Measurements from ENCODE around the gene EEPD1. TPM values are rescaled to one million over a fixed set of nuclear protein-coding genes. Genes with fewer than 3 reads are reported as not detected.

Gene EEPD1
- total and polyA plus RNA-seq, 12 donors = 6.0 to 29.0 (median 9.4) TPM

DNA sequence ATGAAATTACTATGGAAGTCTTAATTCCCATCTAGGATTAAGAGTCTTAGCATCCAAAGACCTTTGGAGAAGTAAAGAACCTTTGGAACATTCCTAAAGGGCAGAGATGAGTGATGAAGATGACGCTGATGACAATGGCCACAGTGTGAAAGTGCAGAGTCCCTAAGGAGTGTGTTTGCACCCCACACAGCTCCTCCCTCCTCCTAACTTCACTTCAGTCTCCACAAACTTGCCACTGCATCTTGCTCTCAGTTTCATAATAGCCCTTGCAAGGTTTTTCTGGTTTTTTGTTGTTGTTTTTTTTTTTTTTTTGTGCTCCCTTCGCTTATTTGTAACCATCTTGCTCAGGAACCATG lies 119.1 kb downstream of the EEPD1 start:
- Histone ChIP-seq H3K36me3 (replicated peaks in 1 of 2) (no peaks in the 10 kb centered on the region), H3K4me1 (replicated peaks in 1 of 2) (peaks cover 0 to 9% of the 10 kb centered on the region in 2 donors), H3K27ac (no peak overlapping the region), H3K27me3 (no peaks in the 10 kb centered on the region), H3K9me3 (replicated peaks in 1 of 3) (no peaks in the 10 kb centered on the region), H3K4me3 (no peak overlapping the region)
- intact Hi-C loops (cut with DNase I) = no loop called here
- TF ChIP-seq POLR2A (IDR thresholded peaks at IDR 0.05) = no peak
- TF ChIP-seq, protein P1, sequence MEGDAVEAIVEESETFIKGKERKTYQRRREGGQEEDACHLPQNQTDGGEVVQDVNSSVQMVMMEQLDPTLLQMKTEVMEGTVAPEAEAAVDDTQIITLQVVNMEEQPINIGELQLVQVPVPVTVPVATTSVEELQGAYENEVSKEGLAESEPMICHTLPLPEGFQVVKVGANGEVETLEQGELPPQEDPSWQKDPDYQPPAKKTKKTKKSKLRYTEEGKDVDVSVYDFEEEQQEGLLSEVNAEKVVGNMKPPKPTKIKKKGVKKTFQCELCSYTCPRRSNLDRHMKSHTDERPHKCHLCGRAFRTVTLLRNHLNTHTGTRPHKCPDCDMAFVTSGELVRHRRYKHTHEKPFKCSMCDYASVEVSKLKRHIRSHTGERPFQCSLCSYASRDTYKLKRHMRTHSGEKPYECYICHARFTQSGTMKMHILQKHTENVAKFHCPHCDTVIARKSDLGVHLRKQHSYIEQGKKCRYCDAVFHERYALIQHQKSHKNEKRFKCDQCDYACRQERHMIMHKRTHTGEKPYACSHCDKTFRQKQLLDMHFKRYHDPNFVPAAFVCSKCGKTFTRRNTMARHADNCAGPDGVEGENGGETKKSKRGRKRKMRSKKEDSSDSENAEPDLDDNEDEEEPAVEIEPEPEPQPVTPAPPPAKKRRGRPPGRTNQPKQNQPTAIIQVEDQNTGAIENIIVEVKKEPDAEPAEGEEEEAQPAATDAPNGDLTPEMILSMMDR (IDR thresholded peaks at IDR 0.05) = no peak
- DNase-seq = no peak
- 86 to 97% (median 95%) methylated on average over 2 of the region's 2 CpGs for WGBS, 4 donors

DNA sequence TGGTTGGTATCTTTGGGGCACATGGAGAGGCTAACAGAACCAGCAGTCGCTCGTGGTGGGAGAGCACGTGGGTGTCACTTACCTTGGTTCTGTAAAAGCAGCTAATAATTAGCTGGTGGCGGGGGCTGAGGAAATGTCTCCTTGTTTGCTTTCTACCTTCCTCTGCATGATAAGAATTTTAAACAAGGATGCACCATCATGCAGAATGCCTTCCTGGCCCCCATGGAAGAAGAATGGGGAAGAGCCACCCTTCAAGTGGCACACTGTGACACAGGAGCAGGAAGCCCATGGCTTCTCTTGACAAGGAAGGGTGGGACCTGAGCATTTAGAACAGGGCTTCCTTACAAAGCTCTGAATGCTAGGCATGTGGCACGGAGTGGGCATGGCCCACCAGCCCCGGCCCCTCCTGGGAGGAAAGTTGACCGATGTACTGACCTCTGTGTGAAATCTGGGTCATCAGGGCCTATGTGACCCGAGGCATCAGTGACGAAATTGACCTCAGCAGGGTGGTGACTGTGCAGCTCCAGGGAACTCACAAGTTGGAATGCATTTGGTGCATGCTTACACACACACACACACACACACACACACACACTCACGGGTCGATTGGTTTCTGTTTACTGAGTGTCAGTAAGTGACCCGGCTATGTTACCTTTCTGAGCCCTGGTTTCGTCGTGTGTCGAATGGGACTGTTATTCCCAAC lies 119.7 kb downstream of the EEPD1 start:
- Histone ChIP-seq H3K36me3 (replicated peaks in 1 of 2) (no peaks in the 10 kb centered on the region), H3K27me3 (no peaks in the 10 kb centered on the region), H3K9me3 (replicated peaks in 1 of 3) (no peaks in the 10 kb centered on the region), H3K27ac (no peak overlapping the region), H3K4me1 (replicated peaks in 1 of 2) (peaks cover 0 to 13% of the 10 kb centered on the region in 2 donors), H3K4me3 (no peak overlapping the region)
- no peak for TF ChIP-seq POLR2A (IDR thresholded peaks at IDR 0.05)
- TF ChIP-seq, protein P1 (IDR thresholded peaks at IDR 0.05) = no peak
- WGBS, 4 donors = 76 to 84% (median 81%) methylated on average over 10 to 15 of the region's 15 CpGs
- intact Hi-C loops (cut with DNase I) = no loop called here
- peak in 2 of 7 donors; percentile 24 to 47 for DNase-seq

DNA sequence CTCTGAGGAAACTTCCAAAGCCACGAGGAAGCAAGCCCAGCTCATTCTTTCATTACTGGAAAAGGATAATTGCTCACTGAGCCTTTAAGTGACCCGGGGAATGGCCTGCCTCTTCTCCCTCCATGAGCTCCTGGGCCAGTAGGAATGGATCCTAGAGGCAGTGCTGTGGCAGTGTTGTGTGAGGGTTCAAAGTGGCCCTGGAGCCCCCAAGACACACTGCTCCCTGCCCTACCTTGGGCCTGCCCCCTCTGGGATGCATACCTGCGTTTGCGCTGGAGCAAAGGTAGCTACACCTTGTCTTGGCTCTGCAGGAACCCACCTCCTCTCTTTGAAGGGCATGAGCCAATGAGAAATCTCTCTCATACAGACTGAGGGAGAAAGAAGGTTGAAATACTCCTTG lies 120.8 kb downstream of the EEPD1 start:
- Histone ChIP-seq H3K4me3 (no peak overlapping the region), H3K27ac (no peak overlapping the region), H3K9me3 (replicated peaks in 1 of 3) (no peaks in the 10 kb centered on the region), H3K36me3 (replicated peaks in 1 of 2) (no peaks in the 10 kb centered on the region), H3K27me3 (no peaks in the 10 kb centered on the region), H3K4me1 (replicated peaks in 1 of 2) (peaks cover 0 to 13% of the 10 kb centered on the region in 2 donors)
- 53 to 64% (median 62%) methylated on average over 3 to 4 of the region's 4 CpGs for WGBS, 4 donors
- intact Hi-C loops (cut with DNase I) = no loop called here
- TF ChIP-seq POLR2A (IDR thresholded peaks at IDR 0.05) = no peak
- TF ChIP-seq, protein P1 (IDR thresholded peaks at IDR 0.05) = no peak
- peak in 1 of 7 donors; percentile 11 for DNase-seq

DNA sequence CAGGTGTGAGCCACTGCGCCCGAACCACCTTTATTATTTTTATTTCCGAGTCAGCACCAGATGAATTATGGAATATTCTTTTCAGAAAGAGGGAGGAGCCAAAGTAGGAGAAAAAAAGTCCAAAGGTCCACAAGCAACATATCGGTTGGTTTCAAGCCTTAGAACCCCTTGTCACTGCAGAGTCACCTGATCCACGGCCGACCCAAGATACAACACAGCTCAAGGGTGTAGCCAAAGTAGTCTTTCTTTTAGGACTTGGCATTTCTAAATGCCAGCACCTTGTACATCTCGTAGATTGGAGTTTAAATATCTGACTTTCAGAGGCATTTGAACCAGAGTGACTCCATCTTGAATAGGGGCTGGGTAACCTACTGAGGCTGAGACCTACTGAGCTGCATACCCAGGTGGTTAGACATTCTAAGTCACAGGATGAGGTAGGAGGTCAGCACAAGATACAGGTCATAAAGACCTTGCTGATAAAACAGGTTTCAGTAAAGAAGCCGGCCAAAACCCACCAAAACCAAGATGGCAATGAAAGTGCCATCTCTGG lies 122.8 kb downstream of the EEPD1 start:
- no peaks in the 10 kb centered on the region for H3K36me3 ChIP-seq (replicated peaks in 1 of 2)
- no peaks in the 10 kb centered on the region for H3K27me3 ChIP-seq
- TF ChIP-seq POLR2A (IDR thresholded peaks at IDR 0.05) = no peak
- TF ChIP-seq, protein P1 (IDR thresholded peaks at IDR 0.05) = no peak
- no peak overlapping the region for H3K4me3 ChIP-seq
- peaks cover 4 to 20% of the 10 kb centered on the region in 2 donors for H3K4me1 ChIP-seq (replicated peaks in 1 of 2)
- DNase-seq = peak in 1 of 7 donors; percentile 6
- no peaks in the 10 kb centered on the region for H3K9me3 ChIP-seq (replicated peaks in 1 of 3)
- no peak overlapping the region for H3K27ac ChIP-seq
- intact Hi-C loops (cut with DNase I) = no loop called here
- WGBS, 4 donors = 85 to 93% (median 87%) methylated on average over 8 of the region's 8 CpGs
